ENCODE measurements around the gene GRHL3. TPM values are rescaled to one million over a fixed set of nuclear protein-coding genes. Genes with fewer than 3 reads are reported as not detected.
A peak's percentile ranks its signal among the peaks of the same experiment; 100 is the strongest.

GRHL3 gene
- total RNA-seq, 4 donors from 2014 or later, result 93.6 to 154 (median 129) TPM

DNA sequence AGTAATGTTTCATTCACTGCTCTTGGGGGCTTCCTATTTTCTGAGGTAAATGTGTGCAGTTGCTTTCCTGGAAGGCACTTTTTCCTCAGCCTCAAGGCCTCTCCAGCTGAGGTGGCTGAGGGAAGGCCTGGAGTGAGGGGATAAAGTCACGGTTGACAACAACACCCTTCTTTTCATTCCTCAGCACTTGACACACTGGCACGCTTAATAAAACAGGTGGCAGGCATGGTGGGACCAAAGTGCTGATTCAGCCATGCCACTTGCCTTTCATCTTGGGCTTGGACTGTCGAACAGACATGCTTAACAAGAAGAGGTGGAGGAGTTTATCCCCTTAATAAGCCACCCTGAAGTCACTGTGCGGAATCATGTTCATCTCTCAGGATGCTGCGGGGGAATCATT is 23.6 kb upstream of the GRHL3 start:
- Histone ChIP-seq H3K27me3 (no peaks in the 10 kb centered on the region), H3K9me3 (no peaks in the 10 kb centered on the region), H3K36me3 (no peaks in the 10 kb centered on the region), H3K27ac (peak overlapping the region; percentile 90), H3K4me1 (peaks cover 42% of the 10 kb centered on the region), H3K4me3 (no peak overlapping the region)
- 91% methylated on average over 5 of the region's 5 CpGs for WGBS
- no peak for TF ChIP-seq POLR2A (IDR thresholded peaks at IDR 0.05)
- DNase-seq (ENCODE audit: low spot score in 2 of 2), result no peak

DNA sequence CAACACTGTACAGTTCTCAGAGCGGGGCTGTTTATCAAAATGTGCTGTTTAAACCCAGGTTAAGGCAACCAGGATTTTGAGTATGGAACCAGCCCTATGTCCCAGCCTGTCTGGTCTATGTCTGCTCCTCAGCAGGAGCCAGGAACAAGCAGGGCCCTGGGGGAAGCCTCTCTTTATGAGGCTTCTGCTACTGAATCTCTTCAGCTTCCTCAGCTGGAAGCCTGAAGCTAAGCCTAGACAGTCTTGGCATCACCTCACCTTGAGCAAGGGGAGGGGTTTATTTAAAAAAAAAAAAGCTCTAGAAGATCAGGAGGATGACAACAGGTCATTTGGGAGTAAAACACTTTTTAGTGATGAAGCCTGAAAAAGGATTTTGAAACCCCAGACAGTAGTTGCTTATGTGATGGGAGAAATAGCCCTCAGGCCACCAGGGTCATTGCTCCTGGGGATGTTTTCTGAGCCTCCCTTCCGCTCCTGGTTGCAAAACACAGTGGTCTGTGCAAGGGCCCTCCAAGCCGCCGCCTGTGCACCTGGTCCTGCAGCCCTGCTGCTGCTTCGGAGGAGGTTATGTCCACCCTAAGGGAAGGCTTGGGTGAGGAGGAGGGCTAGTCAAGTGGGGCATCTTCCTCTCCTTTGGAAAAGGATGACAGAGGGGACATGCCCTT is 21.8 kb upstream of the GRHL3 start:
- Histone ChIP-seq H3K4me1 (peaks cover 51% of the 10 kb centered on the region), H3K36me3 (no peaks in the 10 kb centered on the region), H3K4me3 (no peak overlapping the region), H3K27me3 (no peaks in the 10 kb centered on the region), H3K9me3 (no peaks in the 10 kb centered on the region), H3K27ac (no peak overlapping the region)
- TF ChIP-seq, protein P1, sequence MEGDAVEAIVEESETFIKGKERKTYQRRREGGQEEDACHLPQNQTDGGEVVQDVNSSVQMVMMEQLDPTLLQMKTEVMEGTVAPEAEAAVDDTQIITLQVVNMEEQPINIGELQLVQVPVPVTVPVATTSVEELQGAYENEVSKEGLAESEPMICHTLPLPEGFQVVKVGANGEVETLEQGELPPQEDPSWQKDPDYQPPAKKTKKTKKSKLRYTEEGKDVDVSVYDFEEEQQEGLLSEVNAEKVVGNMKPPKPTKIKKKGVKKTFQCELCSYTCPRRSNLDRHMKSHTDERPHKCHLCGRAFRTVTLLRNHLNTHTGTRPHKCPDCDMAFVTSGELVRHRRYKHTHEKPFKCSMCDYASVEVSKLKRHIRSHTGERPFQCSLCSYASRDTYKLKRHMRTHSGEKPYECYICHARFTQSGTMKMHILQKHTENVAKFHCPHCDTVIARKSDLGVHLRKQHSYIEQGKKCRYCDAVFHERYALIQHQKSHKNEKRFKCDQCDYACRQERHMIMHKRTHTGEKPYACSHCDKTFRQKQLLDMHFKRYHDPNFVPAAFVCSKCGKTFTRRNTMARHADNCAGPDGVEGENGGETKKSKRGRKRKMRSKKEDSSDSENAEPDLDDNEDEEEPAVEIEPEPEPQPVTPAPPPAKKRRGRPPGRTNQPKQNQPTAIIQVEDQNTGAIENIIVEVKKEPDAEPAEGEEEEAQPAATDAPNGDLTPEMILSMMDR (IDR thresholded peaks at IDR 0.05), result no peak
- TF ChIP-seq POLR2A (IDR thresholded peaks at IDR 0.05) (no peak), POLR2AphosphoS5 (IDR thresholded peaks at IDR 0.05) (no peak), EP300 (IDR thresholded peaks at IDR 0.05) (no peak)
- WGBS, result 91% methylated on average over 5 of the region's 5 CpGs
- no peak for DNase-seq (ENCODE audit: low spot score in 2 of 2)

DNA sequence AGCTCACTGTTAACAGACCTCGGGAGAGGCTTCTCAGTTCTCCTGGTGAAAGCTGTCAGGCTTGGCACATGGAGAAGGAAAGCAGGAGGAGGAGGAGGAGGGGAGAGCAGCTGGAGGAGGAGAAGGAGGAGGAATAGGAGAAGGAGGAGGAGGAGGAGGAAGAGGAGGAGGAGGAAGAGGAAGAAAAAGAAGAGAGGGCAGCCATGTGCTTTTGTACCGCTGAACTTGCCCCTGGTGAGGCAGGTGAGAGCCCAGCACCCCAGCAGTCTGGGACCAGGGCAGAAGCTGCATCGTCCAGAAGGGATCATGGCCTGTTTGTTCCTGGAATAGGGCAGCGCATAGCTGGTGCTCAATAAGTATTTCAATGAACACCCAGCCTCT is 21.3 kb upstream of the GRHL3 start:
- TF ChIP-seq EP300 (IDR thresholded peaks at IDR 0.05), result no peak
- TF ChIP-seq POLR2A (IDR thresholded peaks at IDR 0.05), result no peak
- no peak for TF ChIP-seq POLR2AphosphoS5 (IDR thresholded peaks at IDR 0.05)
- TF ChIP-seq, protein P1 (IDR thresholded peaks at IDR 0.05), result no peak
- Histone ChIP-seq H3K36me3 (no peaks in the 10 kb centered on the region), H3K27ac (no peak overlapping the region), H3K4me1 (peaks cover 56% of the 10 kb centered on the region), H3K9me3 (no peaks in the 10 kb centered on the region), H3K27me3 (no peaks in the 10 kb centered on the region), H3K4me3 (no peak overlapping the region)
- DNase-seq (ENCODE audit: low spot score in 2 of 2), result no peak
- 73% methylated on average over 4 of the region's 4 CpGs for whole genome bisulfite sequencing

DNA sequence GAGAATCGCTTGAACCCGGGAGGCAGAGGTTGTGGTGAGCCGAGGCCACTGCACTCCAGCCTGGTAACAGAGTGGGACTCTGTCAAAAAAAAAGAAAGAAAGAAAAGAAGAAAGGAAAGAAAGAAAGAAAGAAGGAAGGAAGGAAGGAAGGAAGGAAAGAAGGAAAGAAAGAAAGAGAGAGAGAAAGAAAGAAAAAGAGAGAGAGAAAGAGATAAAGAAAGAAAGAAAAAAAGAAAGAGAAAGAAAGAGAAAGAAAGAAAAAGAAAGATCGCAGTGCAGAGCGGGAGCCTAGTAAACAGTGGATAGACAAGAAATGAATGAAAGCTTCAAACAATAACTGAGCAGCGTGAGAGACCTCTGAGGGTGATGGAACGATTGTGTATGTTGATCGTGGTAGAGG is 20.6 kb upstream of the GRHL3 start:
- Histone ChIP-seq H3K27me3 (no peaks in the 10 kb centered on the region), H3K36me3 (no peaks in the 10 kb centered on the region), H3K9me3 (no peaks in the 10 kb centered on the region), H3K27ac (no peak overlapping the region), H3K4me1 (peaks cover 53% of the 10 kb centered on the region), H3K4me3 (no peak overlapping the region)
- no peak for TF ChIP-seq EP300 (IDR thresholded peaks at IDR 0.05)
- no peak for TF ChIP-seq POLR2A (IDR thresholded peaks at IDR 0.05)
- TF ChIP-seq, protein P1 (IDR thresholded peaks at IDR 0.05), result no peak
- TF ChIP-seq POLR2AphosphoS5 (IDR thresholded peaks at IDR 0.05), result no peak
- no peak for DNase-seq (ENCODE audit: low spot score in 2 of 2)
- WGBS, result 97% methylated on average over 8 of the region's 8 CpGs

DNA sequence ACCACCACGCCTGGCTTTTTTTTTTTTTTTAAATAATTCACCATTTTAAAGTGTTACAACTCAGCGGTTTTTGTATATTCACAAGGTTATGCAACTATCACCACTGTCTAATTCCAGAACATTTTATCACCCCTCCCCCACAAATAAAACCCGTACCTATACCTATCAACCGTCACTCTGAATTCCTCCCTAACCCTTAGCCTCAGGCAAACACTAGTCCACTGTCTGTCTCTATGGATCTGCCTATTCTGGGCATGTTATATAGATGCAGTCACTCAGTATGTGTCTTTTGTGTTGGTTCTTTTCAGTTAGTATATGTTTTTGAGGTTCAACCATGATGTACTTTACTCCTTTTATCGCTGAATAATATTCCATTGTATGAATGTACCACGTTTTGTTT is 19.3 kb upstream of the GRHL3 start:
- no peak overlapping the region for H3K27ac ChIP-seq
- no peak for TF ChIP-seq EP300 (IDR thresholded peaks at IDR 0.05)
- no peak for DNase-seq (ENCODE audit: low spot score in 2 of 2)
- WGBS, result 76% methylated on average over 6 of the region's 6 CpGs
- peaks cover 41% of the 10 kb centered on the region for H3K4me1 ChIP-seq
- H3K4me3 ChIP-seq, result no peak overlapping the region
- no peaks in the 10 kb centered on the region for H3K27me3 ChIP-seq
- H3K36me3 ChIP-seq, result no peaks in the 10 kb centered on the region
- no peaks in the 10 kb centered on the region for H3K9me3 ChIP-seq

DNA sequence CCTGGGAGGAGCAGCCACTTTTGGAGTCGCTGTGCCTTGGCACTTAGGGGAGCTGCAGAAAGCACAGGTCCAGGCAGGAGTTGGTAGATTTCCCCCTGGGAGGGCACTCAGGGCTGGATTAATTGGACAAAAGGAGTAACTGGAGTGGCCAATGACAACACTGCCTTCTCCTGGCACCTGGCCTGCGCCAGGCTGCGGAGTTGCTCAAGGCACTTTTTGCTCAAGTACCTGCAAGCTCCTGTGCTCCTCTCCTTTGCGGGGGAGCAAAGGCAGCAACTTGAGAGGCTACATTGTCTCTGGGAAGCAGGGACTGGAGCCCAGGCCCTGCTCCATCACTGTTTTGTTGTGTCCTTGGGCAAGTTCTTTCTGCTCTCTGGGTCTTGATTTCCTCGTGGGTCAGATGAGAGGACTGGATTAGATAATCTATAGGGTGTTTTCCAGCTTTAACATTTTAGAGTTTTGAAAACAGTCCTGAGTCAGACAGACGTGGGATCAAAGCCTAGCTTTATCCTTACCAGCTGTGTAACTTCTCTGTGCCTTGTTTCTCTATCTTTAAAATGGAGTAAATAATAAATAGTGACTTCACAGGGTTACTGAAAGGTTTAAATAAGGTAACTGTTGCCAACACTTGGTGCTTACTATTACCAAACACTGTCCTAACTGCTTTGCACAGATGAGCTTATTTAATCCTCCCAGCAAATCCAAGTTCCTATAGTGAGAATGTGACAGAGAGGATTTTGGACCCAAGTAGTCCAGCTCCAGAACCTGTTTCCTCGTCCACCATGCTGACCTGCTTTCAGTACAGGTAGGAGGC is 18.0 kb upstream of the GRHL3 start:
- H3K27ac ChIP-seq, result peak overlapping the region; percentile 65
- DNase-seq (ENCODE audit: low spot score in 2 of 2), result no peak

More for the DNA sequence above, 18.0 kb upstream of the GRHL3 start:
- no peak overlapping the region for H3K4me3 ChIP-seq
- H3K4me1 ChIP-seq, result peaks cover 32% of the 10 kb centered on the region
- H3K27me3 ChIP-seq, result no peaks in the 10 kb centered on the region
- H3K9me3 ChIP-seq, result no peaks in the 10 kb centered on the region
- TF ChIP-seq, protein P1 (IDR thresholded peaks at IDR 0.05), result no peak
- TF ChIP-seq POLR2A (IDR thresholded peaks at IDR 0.05), result no peak
- no peak for TF ChIP-seq EP300 (IDR thresholded peaks at IDR 0.05)
- TF ChIP-seq POLR2AphosphoS5 (IDR thresholded peaks at IDR 0.05), result no peak
- WGBS, result 31% methylated on average over 7 of the region's 7 CpGs
- H3K36me3 ChIP-seq, result no peaks in the 10 kb centered on the region

Data from suprapubic skin (tissue), 4 donors.